Left lung (tissue), 10 donors: Measurements from ENCODE around the gene HABP4. TPM values are rescaled to one million over a fixed set of nuclear protein-coding genes. Genes with fewer than 3 reads are reported as not detected.
A peak's percentile ranks its signal among the peaks of the same experiment; 100 is the strongest.

ENCODE experiments used
- ATAC-seq: fragments of 200-7000 bp; cut with Tn5 transposase; one replicate; pipeline ENCODE4 v1.9.1; 2020; ENCODE audit warnings: moderate library complexity
- DNase-seq, 4 donors: peaks; one replicate each; pipeline ENCODE4 v3.0.0-alpha.2; 2013 to 2020
- H3K27ac ChIP-seq, 2 donors: fragments of 200-600 bp; sonication (generic) in 1 of 2; one replicate each; pipeline versions ENCODE4 v1.5.0 to v1.8.0; 2020 to 2021
- H3K27me3 ChIP-seq, 2 donors: fragments of 200-600 bp; sonication (generic) in 1 of 2; one replicate each; pipeline versions ENCODE4 v1.5.0 to v1.8.0; 2020 to 2021
- H3K36me3 ChIP-seq, 2 donors: fragments of 200-600 bp; sonication (generic) in 1 of 2; one replicate each; pipeline versions ENCODE4 v1.5.0 to v1.8.0; 2020 to 2021
- H3K4me1 ChIP-seq, 2 donors: fragments of 200-600 bp; one replicate each; pipeline ENCODE4 v1.8.0; 2021
- H3K4me3 ChIP-seq, 2 donors: fragments of 200-600 bp; sonication (generic) in 1 of 2; one replicate each; pipeline versions ENCODE4 v1.5.0 to v1.8.0; 2020 to 2021; ENCODE audit warnings: mild to moderate bottlenecking in 1 of 2
- H3K9me3 ChIP-seq, 2 donors: fragments of 200-600 bp; sonication (generic) in 1 of 2; one replicate each; pipeline versions ENCODE4 v1.5.0 to v1.8.0; 2020 to 2021
- CTCF ChIP-seq, 2 donors: fragments of 200-600 bp; sonication (generic) in 1 of 2; IDR thresholded peaks; one replicate each; pipeline versions ENCODE4 v1.5.0 to v1.8.0; 2021; ENCODE audit warnings: antibody characterized with exemption in 2 of 2
- intact Hi-C, 2 donors: fragments of 100-400 bp; cut with DNase I; formaldehyde crosslinking; loops; one replicate each; pipeline versions ENCODE4 v1.11.2 to v1.14.2; 2022
- polyA plus RNA-seq, 6 donors: library from polyadenylated mRNA; unstranded; fragments of 120-200 nt; gene quantifications; one replicate each; pipeline ENCODE4 v1.2.1, GENCODE V29; 2013; ENCODE audit not compliant: insufficient read length in 6 of 6
- total RNA-seq, 2 donors: library from RNA; stranded (reverse); fragmentation: NEBNext Ultra II Directional; extraction: Animal tissue kit (Norgen Biotek cat#: 25700); gene quantifications; one replicate each; pipeline ENCODE4 v1.2.1, GENCODE V29; 2021
- donor health status: DM: no; HTN: yes; CAD: no.
- donor health status: DM: no; HTN: no; CAD: no.

HABP4 gene
- total and polyA plus RNA-seq, 8 donors = 8.0 to 17.1 (median 9.9) TPM

GRCh38 chr9:96450613-96451528, 902 bp downstream of the HABP4 start:
- intact Hi-C loops = no loop called here
- peak overlapping the region; percentile 45 to 60 for H3K27ac ChIP-seq
- H3K27me3 ChIP-seq = peaks cover 0 to 49% of the 10 kb centered on the region in 2 donors
- no peak for TF ChIP-seq CTCF (IDR thresholded peaks at IDR 0.05)
- H3K4me1 ChIP-seq = peaks cover 5 to 25% of the 10 kb centered on the region in 2 donors
- peak overlapping the region; percentile 51 to 63 for H3K4me3 ChIP-seq
- peak in 3 of 4 donors; percentile 36 to 79 (median 51) for DNase-seq
- H3K9me3 ChIP-seq = no peaks in the 10 kb centered on the region
- ATAC-seq = peak; percentile 19
- no peaks in the 10 kb centered on the region for H3K36me3 ChIP-seq

GRCh38 chr9:96453625-96454024, 3.7 kb downstream of the HABP4 start:
- ATAC-seq (no peak), DNase-seq (peak in 1 of 4 donors; percentile 13)
- H3K9me3 ChIP-seq = no peaks in the 10 kb centered on the region
- H3K27ac ChIP-seq = no peak overlapping the region
- no peaks in the 10 kb centered on the region for H3K36me3 ChIP-seq
- intact Hi-C loops = no loop called here
- peaks cover 0 to 39% of the 10 kb centered on the region in 2 donors for H3K27me3 ChIP-seq
- H3K4me1 ChIP-seq = peaks cover 5 to 25% of the 10 kb centered on the region in 2 donors
- TF ChIP-seq CTCF (IDR thresholded peaks at IDR 0.05) = peak; percentile 9 to 42
- no peak overlapping the region for H3K4me3 ChIP-seq

GRCh38 chr9:96457266-96457665, 7.3 kb downstream of the HABP4 start:
- H3K36me3 ChIP-seq = no peaks in the 10 kb centered on the region
- H3K27me3 ChIP-seq = peaks cover 0 to 9% of the 10 kb centered on the region in 2 donors
- no peak overlapping the region for H3K4me3 ChIP-seq
- intact Hi-C loops = no loop called here
- H3K9me3 ChIP-seq = no peaks in the 10 kb centered on the region
- DNase-seq (peak in 1 of 4 donors; percentile 15), ATAC-seq (no peak)
- H3K27ac ChIP-seq = no peak overlapping the region
- TF ChIP-seq CTCF (IDR thresholded peaks at IDR 0.05) = no peak
- peaks cover 3 to 5% of the 10 kb centered on the region in 2 donors for H3K4me1 ChIP-seq

GRCh38 chr9:96458226-96458625, 8.3 kb downstream of the HABP4 start:
- intact Hi-C loops = no loop called here
- Histone ChIP-seq H3K36me3 (no peaks in the 10 kb centered on the region), H3K27me3 (peaks cover 0 to 3% of the 10 kb centered on the region in 2 donors), H3K4me3 (no peak overlapping the region), H3K9me3 (no peaks in the 10 kb centered on the region), H3K4me1 (peaks cover 3% of the 10 kb centered on the region in 2 donors), H3K27ac (no peak overlapping the region)
- no peak for ATAC-seq
- no peak for TF ChIP-seq CTCF (IDR thresholded peaks at IDR 0.05)
- DNase-seq = no peak

GRCh38 chr9:96459268-96460007, 9.5 kb downstream of the HABP4 start:
- no peak for DNase-seq
- TF ChIP-seq CTCF (IDR thresholded peaks at IDR 0.05) = no peak
- ATAC-seq = no peak
- Histone ChIP-seq H3K9me3 (no peaks in the 10 kb centered on the region), H3K36me3 (no peaks in the 10 kb centered on the region), H3K27me3 (no peaks in the 10 kb centered on the region), H3K4me1 (no peaks in the 10 kb centered on the region), H3K27ac (no peak overlapping the region), H3K4me3 (no peak overlapping the region)
- intact Hi-C loops = no loop called here
